Tibial nerve (tissue), 4 donors: ENCODE data around the gene CFAP73. TPM values are rescaled to one million over a fixed set of nuclear protein-coding genes. Genes with fewer than 3 reads are reported as not detected.

Experiments
- DNase-seq, 2 donors: peaks; one replicate each; pipeline ENCODE4 v3.0.0-alpha.2; 2019; ENCODE audit warnings: low spot score in 2 of 2
- H3K27ac ChIP-seq, 4 donors: fragments of 200-600 bp; sonication (generic) in 3 of 4; one replicate each; pipeline ENCODE4 v1.5.1; 2017 to 2019; ENCODE audit warnings: mild to moderate bottlenecking in 1 of 4
- H3K27me3 ChIP-seq, 2 donors: fragments of 200-600 bp; sonication (generic) in 1 of 2; one replicate each; pipeline versions ENCODE4 v1.5.1 to v1.6.0; 2017 to 2019
- H3K36me3 ChIP-seq, 3 donors: fragments of 200-600 bp; sonication (generic); one replicate each; pipeline ENCODE4 v1.5.1; 2018 to 2019
- H3K4me1 ChIP-seq, 4 donors: fragments of 200-600 bp; sonication (generic) in 3 of 4; one replicate each; pipeline ENCODE4 v1.5.1; 2017 to 2019
- H3K4me3 ChIP-seq, 4 donors: fragments of 200-600 bp; sonication (generic) in 3 of 4; one replicate each; pipeline ENCODE4 v1.5.1; 2017 to 2019; ENCODE audit warnings: mild to moderate bottlenecking in 1 of 4, moderate library complexity in 1 of 4
- H3K9me3 ChIP-seq, 4 donors: fragments of 200-600 bp; sonication (generic) in 3 of 4; one replicate each; pipeline ENCODE4 v1.5.1; 2017 to 2019
- CTCF ChIP-seq, 5 experiments: fragments of 200-600 bp in 3 of 5; fragments of 450-650 bp in 2 of 5; sonication (generic) in 3 of 5; IDR thresholded peaks; one replicate each; pipeline ENCODE4 v1.5.1; 2016 to 2019; ENCODE audit warnings: antibody characterized with exemption in 5 of 5, mild to moderate bottlenecking in 3 of 5, moderate library complexity in 2 of 5
- EP300 ChIP-seq, 2 donors: sonication (generic); formaldehyde crosslinking; IDR thresholded peaks; one replicate each; pipeline ENCODE4 v1.6.1; 2017; ENCODE audit warnings: antibody characterized with exemption in 2 of 2, mild to moderate bottlenecking in 1 of 2
- POLR2A ChIP-seq, 2 donors: fragments of 450-650 bp; IDR thresholded peaks; one replicate each; pipeline ENCODE4 v1.6.1; 2017; ENCODE audit warnings: antibody characterized with exemption in 2 of 2, mild to moderate bottlenecking in 2 of 2, moderate library complexity in 2 of 2
- WGBS, 2 donors: methylation state at CpG; one replicate each; pipeline ENCODE4 v1.1.5; 2018; 5-methylcytosine and 5-hydroxymethylcytosine counted together
- total RNA-seq, 4 donors: library from RNA; depleted of rRNA; stranded (reverse); fragments of >200 nt; gene quantifications; one replicate each; pipeline ENCODE4 v1.1.0, GENCODE V29; 2016

The CFAP73 gene
- total RNA-seq, 4 donors from 2014 or later, result not detected

- H3K27ac ChIP-seq, result no peak overlapping the region
- peaks cover 0 to 22% of the 10 kb centered on the region in 2 donors for H3K27me3 ChIP-seq
- no peak for DNase-seq
- WGBS, 2 donors, result 77 to 80% methylated on average over 13 of the region's 13 CpGs
- no peaks in the 10 kb centered on the region for H3K9me3 ChIP-seq
- no peak overlapping the region for H3K4me3 ChIP-seq
- H3K4me1 ChIP-seq, result peaks cover 0 to 5% (median 0%) of the 10 kb centered on the region in 4 donors
- no peaks in the 10 kb centered on the region for H3K36me3 ChIP-seq
- TF ChIP-seq CTCF (IDR thresholded peaks at IDR 0.05), result no peak
- no peak for TF ChIP-seq EP300 (IDR thresholded peaks at IDR 0.05)
- TF ChIP-seq POLR2A (IDR thresholded peaks at IDR 0.05), result no peak
These were observed 44.5 kb upstream of the CFAP73 start for GRCh38 chr12:113104953-113105510.

- no peak for DNase-seq
- no peaks in the 10 kb centered on the region for H3K9me3 ChIP-seq
These were observed 43.8 kb upstream of the CFAP73 start for GRCh38 chr12:113105606-113106271.

GRCh38 chr12:113106361-113106760, 43.2 kb upstream of the CFAP73 start:
- H3K36me3 ChIP-seq, result no peaks in the 10 kb centered on the region
- WGBS, 2 donors, result 56 to 62% methylated on average over 1 of the region's 1 CpG
- no peak for TF ChIP-seq EP300 (IDR thresholded peaks at IDR 0.05)
- no peak for TF ChIP-seq CTCF (IDR thresholded peaks at IDR 0.05)
- TF ChIP-seq POLR2A (IDR thresholded peaks at IDR 0.05), result no peak
- H3K27ac ChIP-seq, result no peak overlapping the region
- no peaks in the 10 kb centered on the region for H3K9me3 ChIP-seq
- H3K4me3 ChIP-seq, result no peak overlapping the region
- H3K4me1 ChIP-seq, result peaks cover 0 to 5% (median 0%) of the 10 kb centered on the region in 4 donors
- DNase-seq, result no peak
- H3K27me3 ChIP-seq, result peaks cover 0 to 21% of the 10 kb centered on the region in 2 donors

More at GRCh38 chr12:113105606-113106271, 43.8 kb upstream of the CFAP73 start:
- Histone ChIP-seq H3K27ac (no peak overlapping the region), H3K4me3 (no peak overlapping the region), H3K27me3 (peaks cover 0 to 21% of the 10 kb centered on the region in 2 donors), H3K36me3 (no peaks in the 10 kb centered on the region), H3K4me1 (peaks cover 0 to 5% (median 0%) of the 10 kb centered on the region in 4 donors)
- 86% methylated on average over 15 of the region's 15 CpGs for WGBS, 2 donors
- no peak for TF ChIP-seq POLR2A (IDR thresholded peaks at IDR 0.05)
- TF ChIP-seq CTCF (IDR thresholded peaks at IDR 0.05), result no peak
- TF ChIP-seq EP300 (IDR thresholded peaks at IDR 0.05), result no peak

- Histone ChIP-seq H3K27me3 (peaks cover 0 to 10% of the 10 kb centered on the region in 2 donors), H3K36me3 (no peaks in the 10 kb centered on the region), H3K4me3 (no peak overlapping the region), H3K9me3 (no peaks in the 10 kb centered on the region), H3K4me1 (peaks cover 0 to 5% (median 0%) of the 10 kb centered on the region in 4 donors), H3K27ac (no peak overlapping the region)
- no peak for TF ChIP-seq CTCF (IDR thresholded peaks at IDR 0.05)
- no peak for TF ChIP-seq EP300 (IDR thresholded peaks at IDR 0.05)
- no peak for TF ChIP-seq POLR2A (IDR thresholded peaks at IDR 0.05)
- WGBS, 2 donors, result 94 to 96% methylated on average over 4 of the region's 4 CpGs
- no peak for DNase-seq
These were observed 41.2 kb upstream of the CFAP73 start for GRCh38 chr12:113108308-113108707.

- DNase-seq, result no peak
- no peak for TF ChIP-seq POLR2A (IDR thresholded peaks at IDR 0.05)
- no peak for TF ChIP-seq EP300 (IDR thresholded peaks at IDR 0.05)
- TF ChIP-seq CTCF (IDR thresholded peaks at IDR 0.05), result no peak
These were observed 40.2 kb upstream of the CFAP73 start for GRCh38 chr12:113109360-113109759.

More at GRCh38 chr12:113109360-113109759, 40.2 kb upstream of the CFAP73 start:
- no peaks in the 10 kb centered on the region for H3K9me3 ChIP-seq
- H3K27ac ChIP-seq, result no peak overlapping the region
- H3K36me3 ChIP-seq, result no peaks in the 10 kb centered on the region
- WGBS, 2 donors, result 80 to 93% methylated on average over 5 of the region's 5 CpGs
- no peak overlapping the region for H3K4me3 ChIP-seq
- no peaks in the 10 kb centered on the region for H3K4me1 ChIP-seq
- no peaks in the 10 kb centered on the region for H3K27me3 ChIP-seq
